ENCODE results near the gene COL23A1. TPM values are rescaled to one million over a fixed set of nuclear protein-coding genes. Genes with fewer than 3 reads are reported as not detected.

COL23A1 gene
- total RNA-seq, 4 donors from 2014 or later: 0.83 to 1.8 (median 1.5) TPM

GRCh38 chr5:178555771-178556211 lies 34.4 kb downstream of the COL23A1 start:
- DNase-seq (ENCODE audit: extremely low spot score): no peak
- Histone ChIP-seq H3K27me3 (peaks cover 0 to 11% (median 0%) of the 10 kb centered on the region in 4 donors), H3K4me1 (no peaks in the 10 kb centered on the region), H3K9me3 (no peaks in the 10 kb centered on the region), H3K36me3 (no peaks in the 10 kb centered on the region), H3K27ac (replicated peaks in 1 of 4) (no peak overlapping the region), H3K4me3 (no peak overlapping the region)
- intact Hi-C loops (cut with DNase I): no loop called here
- 86% methylated on average over 11 of the region's 14 CpGs for WGBS
- TF ChIP-seq EP300 (IDR thresholded peaks at IDR 0.05) (no peak), POLR2AphosphoS5 (IDR thresholded peaks at IDR 0.05) (no peak), CTCF (IDR thresholded peaks at IDR 0.05) (no peak), POLR2A (IDR thresholded peaks at IDR 0.05; ENCODE audit: low read depth) (no peak)

DNA sequence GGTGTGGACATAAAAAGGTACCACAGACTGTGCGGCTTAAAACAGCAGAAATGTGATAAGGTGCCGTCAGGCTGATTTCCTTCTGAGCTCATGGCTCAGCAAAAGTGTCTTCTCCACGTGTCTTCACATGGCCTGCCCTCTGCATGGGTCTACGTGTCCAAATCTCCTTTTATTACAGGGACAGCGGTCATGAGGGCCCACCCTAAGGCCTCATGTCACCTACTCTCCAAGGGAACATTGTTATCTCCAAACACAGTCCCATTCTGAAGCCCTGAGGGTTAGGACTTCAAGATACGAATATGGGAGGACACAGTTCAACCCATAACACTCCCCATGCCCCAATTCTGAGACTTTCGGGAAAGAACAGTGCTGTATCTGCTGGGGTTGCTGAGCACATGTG lies 35.2 kb downstream of the COL23A1 start:
- H3K9me3 ChIP-seq: no peaks in the 10 kb centered on the region
- 94% methylated on average over 7 of the region's 7 CpGs for WGBS
- no peak for DNase-seq (ENCODE audit: extremely low spot score)
- H3K27me3 ChIP-seq: peaks cover 0 to 11% (median 0%) of the 10 kb centered on the region in 4 donors
- H3K36me3 ChIP-seq: no peaks in the 10 kb centered on the region
- H3K27ac ChIP-seq (replicated peaks in 1 of 4): no peak overlapping the region
- H3K4me1 ChIP-seq: no peaks in the 10 kb centered on the region
- TF ChIP-seq POLR2AphosphoS5 (IDR thresholded peaks at IDR 0.05) (no peak), EP300 (IDR thresholded peaks at IDR 0.05) (no peak), CTCF (IDR thresholded peaks at IDR 0.05) (no peak)
- intact Hi-C loops (cut with DNase I): no loop called here
- H3K4me3 ChIP-seq: no peak overlapping the region

DNA sequence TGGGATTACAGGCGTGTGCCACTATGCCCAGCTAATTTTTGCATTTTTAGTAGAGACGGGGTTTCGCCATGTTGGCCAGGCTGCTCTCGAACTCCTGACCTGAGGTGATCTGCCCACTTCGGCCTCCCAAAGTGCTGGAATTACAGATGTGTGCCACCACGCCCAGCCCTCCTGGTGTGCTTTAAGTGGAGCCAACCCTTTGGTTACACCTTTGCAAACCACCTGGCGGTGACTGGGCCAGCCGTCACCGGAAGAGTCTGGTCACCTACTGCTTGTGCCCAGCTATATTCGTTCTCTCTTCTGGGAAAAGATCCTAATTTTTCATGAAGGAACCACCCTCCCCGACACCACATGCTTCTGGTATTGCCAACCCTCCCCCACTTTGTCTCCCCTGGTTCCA lies 35.9 kb downstream of the COL23A1 start:
- peaks cover 0 to 11% (median 0%) of the 10 kb centered on the region in 4 donors for H3K27me3 ChIP-seq
- no peak overlapping the region for H3K27ac ChIP-seq (replicated peaks in 1 of 4)
- no peak for DNase-seq (ENCODE audit: extremely low spot score)
- no peaks in the 10 kb centered on the region for H3K4me1 ChIP-seq
- no peak overlapping the region for H3K4me3 ChIP-seq
- intact Hi-C loops (cut with DNase I): no loop called here
- no peak for TF ChIP-seq POLR2A (IDR thresholded peaks at IDR 0.05; ENCODE audit: low read depth)
- no peak for TF ChIP-seq EP300 (IDR thresholded peaks at IDR 0.05)
- no peak for TF ChIP-seq POLR2AphosphoS5 (IDR thresholded peaks at IDR 0.05)
- no peak for TF ChIP-seq CTCF (IDR thresholded peaks at IDR 0.05)
- WGBS: 94% methylated on average over 11 of the region's 11 CpGs
- no peaks in the 10 kb centered on the region for H3K9me3 ChIP-seq
- no peaks in the 10 kb centered on the region for H3K36me3 ChIP-seq

DNA sequence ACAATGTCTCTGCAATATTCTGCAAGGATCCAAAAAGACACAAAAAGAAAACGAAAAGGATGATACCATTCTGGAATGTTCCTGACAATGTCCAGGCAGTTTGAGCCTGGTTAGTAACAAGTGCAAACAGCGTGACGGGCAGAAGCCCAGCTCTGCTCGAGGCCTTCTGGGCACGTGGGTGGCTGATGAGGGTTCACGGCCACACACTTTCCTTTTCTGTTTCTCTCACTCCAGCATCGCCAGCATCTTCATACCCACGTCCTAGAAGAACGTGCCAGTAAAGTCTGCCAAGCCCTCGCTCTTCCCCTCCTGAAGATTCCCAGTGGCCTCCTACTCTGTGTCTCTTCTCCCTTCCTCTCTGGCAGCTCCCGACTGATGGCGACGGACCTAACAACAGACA lies 36.7 kb downstream of the COL23A1 start:
- intact Hi-C loops (cut with DNase I): no loop called here
- no peak for DNase-seq (ENCODE audit: extremely low spot score)
- TF ChIP-seq POLR2AphosphoS5 (IDR thresholded peaks at IDR 0.05) (no peak), EP300 (IDR thresholded peaks at IDR 0.05) (no peak), POLR2A (IDR thresholded peaks at IDR 0.05; ENCODE audit: low read depth) (no peak), CTCF (IDR thresholded peaks at IDR 0.05) (no peak)
- H3K4me1 ChIP-seq: peaks cover 0 to 3% (median 0%) of the 10 kb centered on the region in 4 donors
- no peak overlapping the region for H3K27ac ChIP-seq (replicated peaks in 1 of 4)
- H3K4me3 ChIP-seq: no peak overlapping the region
- H3K27me3 ChIP-seq: peaks cover 0 to 11% (median 0%) of the 10 kb centered on the region in 4 donors
- 85% methylated on average over 13 of the region's 13 CpGs for WGBS
- no peaks in the 10 kb centered on the region for H3K36me3 ChIP-seq
- H3K9me3 ChIP-seq: no peaks in the 10 kb centered on the region

- no peaks in the 10 kb centered on the region for H3K9me3 ChIP-seq
- DNase-seq (ENCODE audit: extremely low spot score): no peak
Measured at GRCh38 chr5:178551468-178551867, 38.7 kb downstream of the COL23A1 start.

More at GRCh38 chr5:178551468-178551867, 38.7 kb downstream of the COL23A1 start:
- WGBS: 74% methylated on average over 7 of the region's 7 CpGs
- Histone ChIP-seq H3K4me1 (peaks cover 0 to 9% (median 0%) of the 10 kb centered on the region in 4 donors), H3K4me3 (no peak overlapping the region), H3K27me3 (peaks cover 0 to 3% (median 0%) of the 10 kb centered on the region in 4 donors), H3K27ac (replicated peaks in 1 of 4) (no peak overlapping the region), H3K36me3 (no peaks in the 10 kb centered on the region)
- no peak for TF ChIP-seq EP300 (IDR thresholded peaks at IDR 0.05)
- TF ChIP-seq CTCF (IDR thresholded peaks at IDR 0.05): no peak
- no peak for TF ChIP-seq POLR2A (IDR thresholded peaks at IDR 0.05; ENCODE audit: low read depth)
- TF ChIP-seq POLR2AphosphoS5 (IDR thresholded peaks at IDR 0.05): no peak
- intact Hi-C loops (cut with DNase I): loop anchor here (2.0 kb wide), 1 partner anchor 91 kb away; no protein-coding TSS in a partner anchor
